ENCODE measurements around the gene VAV2. TPM values are rescaled to one million over a fixed set of nuclear protein-coding genes. Genes with fewer than 3 reads are reported as not detected.

VAV2 gene
- total and polyA plus RNA-seq, 2 experiments from 2014 or later: 8.1 to 28.9 TPM

DNA sequence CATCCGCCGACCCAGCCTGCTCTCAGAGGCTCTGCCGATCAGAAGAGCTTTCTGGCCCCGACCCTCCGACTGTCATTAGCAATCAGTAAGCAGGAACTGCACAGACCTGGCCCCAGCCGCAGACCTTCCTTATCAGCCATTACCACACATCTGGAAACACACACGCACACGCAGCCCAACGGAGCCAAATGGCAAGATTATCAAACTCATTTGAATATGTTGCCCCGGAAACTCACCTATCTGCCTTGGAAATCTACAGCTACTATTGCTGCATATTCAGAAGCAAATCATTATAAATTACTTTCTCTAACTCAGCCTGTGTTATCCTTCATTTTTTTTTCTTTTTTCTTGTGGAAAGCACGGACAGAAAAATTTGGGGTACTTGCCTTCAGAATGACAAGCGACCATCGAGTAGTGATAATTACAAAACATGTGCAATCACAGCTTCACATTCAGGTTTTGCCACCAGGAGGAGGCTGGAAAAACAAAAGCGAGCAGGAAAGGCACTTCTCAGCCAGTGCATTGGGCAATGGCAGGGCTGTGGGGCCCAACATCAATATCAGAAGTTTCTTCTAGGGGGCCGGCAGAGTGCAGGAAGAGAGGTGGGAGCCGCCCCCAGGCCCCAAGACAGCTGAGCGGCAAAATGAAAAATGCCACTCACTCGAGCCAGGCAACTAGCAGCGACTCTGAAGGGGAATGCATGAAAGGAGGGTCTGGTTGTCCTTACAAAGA, 122.3 kb downstream of the VAV2 start (continued):
- TF ChIP-seq, protein P1, sequence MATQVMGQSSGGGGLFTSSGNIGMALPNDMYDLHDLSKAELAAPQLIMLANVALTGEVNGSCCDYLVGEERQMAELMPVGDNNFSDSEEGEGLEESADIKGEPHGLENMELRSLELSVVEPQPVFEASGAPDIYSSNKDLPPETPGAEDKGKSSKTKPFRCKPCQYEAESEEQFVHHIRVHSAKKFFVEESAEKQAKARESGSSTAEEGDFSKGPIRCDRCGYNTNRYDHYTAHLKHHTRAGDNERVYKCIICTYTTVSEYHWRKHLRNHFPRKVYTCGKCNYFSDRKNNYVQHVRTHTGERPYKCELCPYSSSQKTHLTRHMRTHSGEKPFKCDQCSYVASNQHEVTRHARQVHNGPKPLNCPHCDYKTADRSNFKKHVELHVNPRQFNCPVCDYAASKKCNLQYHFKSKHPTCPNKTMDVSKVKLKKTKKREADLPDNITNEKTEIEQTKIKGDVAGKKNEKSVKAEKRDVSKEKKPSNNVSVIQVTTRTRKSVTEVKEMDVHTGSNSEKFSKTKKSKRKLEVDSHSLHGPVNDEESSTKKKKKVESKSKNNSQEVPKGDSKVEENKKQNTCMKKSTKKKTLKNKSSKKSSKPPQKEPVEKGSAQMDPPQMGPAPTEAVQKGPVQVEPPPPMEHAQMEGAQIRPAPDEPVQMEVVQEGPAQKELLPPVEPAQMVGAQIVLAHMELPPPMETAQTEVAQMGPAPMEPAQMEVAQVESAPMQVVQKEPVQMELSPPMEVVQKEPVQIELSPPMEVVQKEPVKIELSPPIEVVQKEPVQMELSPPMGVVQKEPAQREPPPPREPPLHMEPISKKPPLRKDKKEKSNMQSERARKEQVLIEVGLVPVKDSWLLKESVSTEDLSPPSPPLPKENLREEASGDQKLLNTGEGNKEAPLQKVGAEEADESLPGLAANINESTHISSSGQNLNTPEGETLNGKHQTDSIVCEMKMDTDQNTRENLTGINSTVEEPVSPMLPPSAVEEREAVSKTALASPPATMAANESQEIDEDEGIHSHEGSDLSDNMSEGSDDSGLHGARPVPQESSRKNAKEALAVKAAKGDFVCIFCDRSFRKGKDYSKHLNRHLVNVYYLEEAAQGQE (IDR thresholded peaks at IDR 0.05; ENCODE audit: unreplicated experiment): no peak
- TF ChIP-seq STAT1 (IDR thresholded peaks at IDR 0.05; ENCODE audit: unreplicated experiment): no peak
- TF ChIP-seq, protein P2, sequence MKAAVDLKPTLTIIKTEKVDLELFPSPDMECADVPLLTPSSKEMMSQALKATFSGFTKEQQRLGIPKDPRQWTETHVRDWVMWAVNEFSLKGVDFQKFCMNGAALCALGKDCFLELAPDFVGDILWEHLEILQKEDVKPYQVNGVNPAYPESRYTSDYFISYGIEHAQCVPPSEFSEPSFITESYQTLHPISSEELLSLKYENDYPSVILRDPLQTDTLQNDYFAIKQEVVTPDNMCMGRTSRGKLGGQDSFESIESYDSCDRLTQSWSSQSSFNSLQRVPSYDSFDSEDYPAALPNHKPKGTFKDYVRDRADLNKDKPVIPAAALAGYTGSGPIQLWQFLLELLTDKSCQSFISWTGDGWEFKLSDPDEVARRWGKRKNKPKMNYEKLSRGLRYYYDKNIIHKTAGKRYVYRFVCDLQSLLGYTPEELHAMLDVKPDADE (IDR thresholded peaks at IDR 0.05): no peak
- no peak for TF ChIP-seq EZH2 (IDR thresholded peaks at IDR 0.05; ENCODE audit: low read depth, unreplicated experiment)
- TF ChIP-seq CREB1 (CRISPR knock-in tag; IDR thresholded peaks at IDR 0.05; ENCODE audit: low read depth): no peak

DNA sequence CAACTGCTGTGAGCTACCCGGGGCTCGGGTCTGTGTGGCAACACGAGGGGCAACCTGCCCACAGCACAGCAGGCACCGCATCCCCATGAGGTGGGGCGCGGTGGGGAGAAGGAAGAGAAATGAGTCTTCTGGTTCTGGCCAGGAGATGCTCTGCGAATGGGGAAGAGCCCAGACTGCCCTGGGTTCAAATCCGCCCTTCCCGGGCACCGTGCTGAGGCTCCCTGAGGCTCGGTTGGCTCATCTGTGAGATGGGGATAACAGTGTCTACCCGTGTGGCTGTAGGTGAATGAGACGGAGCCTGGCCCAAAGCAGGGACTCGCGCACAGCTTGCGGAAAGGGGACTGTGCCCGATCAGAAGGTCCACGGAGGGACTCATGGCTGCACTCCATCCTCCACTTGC, 123.9 kb downstream of the VAV2 start:
- Histone ChIP-seq H3K4me3 (no peak overlapping the region), H2AFZ (no peak overlapping the region), H3K36me3 (ENCODE audit: insufficient read depth) (no peaks in the 10 kb centered on the region), H3K79me2 (replicated peaks; ENCODE audit: insufficient read depth) (peaks cover 31% of the 10 kb centered on the region), H3K9me2 (ENCODE audit: insufficient read depth) (no peaks in the 10 kb centered on the region), H3K27ac (ENCODE audit: low read depth) (no peak overlapping the region), H3K27me3 (ENCODE audit: insufficient read depth) (no peaks in the 10 kb centered on the region), H3K4me1 (ENCODE audit: insufficient read depth) (no peaks in the 10 kb centered on the region), H3F3A (replicated peaks; ENCODE audit: low read depth) (no peaks in the 10 kb centered on the region), H4K20me1 (replicated peaks; ENCODE audit: insufficient read depth) (no peaks in the 10 kb centered on the region; the same call in none of the 2 replicates), H3K4me2 (no peak overlapping the region)
- Mint-ChIP-seq H3K9me3 (peaks cover 20% of the 10 kb centered on the region), H3K27me3 (ENCODE audit: insufficient read depth, low read depth, poor library complexity) (peaks cover 10% of the 10 kb centered on the region), H3K4me1 (peaks cover 14% of the 10 kb centered on the region), H3K27ac (no peak overlapping the region), H3K4me3 (no peak overlapping the region), H3K36me3 (ENCODE audit: low read depth) (peaks cover 23% of the 10 kb centered on the region)
- ATAC-seq (no peak), DNase-seq (ENCODE audit: low spot score) (no peak)
- TF ChIP-seq, protein P3, sequence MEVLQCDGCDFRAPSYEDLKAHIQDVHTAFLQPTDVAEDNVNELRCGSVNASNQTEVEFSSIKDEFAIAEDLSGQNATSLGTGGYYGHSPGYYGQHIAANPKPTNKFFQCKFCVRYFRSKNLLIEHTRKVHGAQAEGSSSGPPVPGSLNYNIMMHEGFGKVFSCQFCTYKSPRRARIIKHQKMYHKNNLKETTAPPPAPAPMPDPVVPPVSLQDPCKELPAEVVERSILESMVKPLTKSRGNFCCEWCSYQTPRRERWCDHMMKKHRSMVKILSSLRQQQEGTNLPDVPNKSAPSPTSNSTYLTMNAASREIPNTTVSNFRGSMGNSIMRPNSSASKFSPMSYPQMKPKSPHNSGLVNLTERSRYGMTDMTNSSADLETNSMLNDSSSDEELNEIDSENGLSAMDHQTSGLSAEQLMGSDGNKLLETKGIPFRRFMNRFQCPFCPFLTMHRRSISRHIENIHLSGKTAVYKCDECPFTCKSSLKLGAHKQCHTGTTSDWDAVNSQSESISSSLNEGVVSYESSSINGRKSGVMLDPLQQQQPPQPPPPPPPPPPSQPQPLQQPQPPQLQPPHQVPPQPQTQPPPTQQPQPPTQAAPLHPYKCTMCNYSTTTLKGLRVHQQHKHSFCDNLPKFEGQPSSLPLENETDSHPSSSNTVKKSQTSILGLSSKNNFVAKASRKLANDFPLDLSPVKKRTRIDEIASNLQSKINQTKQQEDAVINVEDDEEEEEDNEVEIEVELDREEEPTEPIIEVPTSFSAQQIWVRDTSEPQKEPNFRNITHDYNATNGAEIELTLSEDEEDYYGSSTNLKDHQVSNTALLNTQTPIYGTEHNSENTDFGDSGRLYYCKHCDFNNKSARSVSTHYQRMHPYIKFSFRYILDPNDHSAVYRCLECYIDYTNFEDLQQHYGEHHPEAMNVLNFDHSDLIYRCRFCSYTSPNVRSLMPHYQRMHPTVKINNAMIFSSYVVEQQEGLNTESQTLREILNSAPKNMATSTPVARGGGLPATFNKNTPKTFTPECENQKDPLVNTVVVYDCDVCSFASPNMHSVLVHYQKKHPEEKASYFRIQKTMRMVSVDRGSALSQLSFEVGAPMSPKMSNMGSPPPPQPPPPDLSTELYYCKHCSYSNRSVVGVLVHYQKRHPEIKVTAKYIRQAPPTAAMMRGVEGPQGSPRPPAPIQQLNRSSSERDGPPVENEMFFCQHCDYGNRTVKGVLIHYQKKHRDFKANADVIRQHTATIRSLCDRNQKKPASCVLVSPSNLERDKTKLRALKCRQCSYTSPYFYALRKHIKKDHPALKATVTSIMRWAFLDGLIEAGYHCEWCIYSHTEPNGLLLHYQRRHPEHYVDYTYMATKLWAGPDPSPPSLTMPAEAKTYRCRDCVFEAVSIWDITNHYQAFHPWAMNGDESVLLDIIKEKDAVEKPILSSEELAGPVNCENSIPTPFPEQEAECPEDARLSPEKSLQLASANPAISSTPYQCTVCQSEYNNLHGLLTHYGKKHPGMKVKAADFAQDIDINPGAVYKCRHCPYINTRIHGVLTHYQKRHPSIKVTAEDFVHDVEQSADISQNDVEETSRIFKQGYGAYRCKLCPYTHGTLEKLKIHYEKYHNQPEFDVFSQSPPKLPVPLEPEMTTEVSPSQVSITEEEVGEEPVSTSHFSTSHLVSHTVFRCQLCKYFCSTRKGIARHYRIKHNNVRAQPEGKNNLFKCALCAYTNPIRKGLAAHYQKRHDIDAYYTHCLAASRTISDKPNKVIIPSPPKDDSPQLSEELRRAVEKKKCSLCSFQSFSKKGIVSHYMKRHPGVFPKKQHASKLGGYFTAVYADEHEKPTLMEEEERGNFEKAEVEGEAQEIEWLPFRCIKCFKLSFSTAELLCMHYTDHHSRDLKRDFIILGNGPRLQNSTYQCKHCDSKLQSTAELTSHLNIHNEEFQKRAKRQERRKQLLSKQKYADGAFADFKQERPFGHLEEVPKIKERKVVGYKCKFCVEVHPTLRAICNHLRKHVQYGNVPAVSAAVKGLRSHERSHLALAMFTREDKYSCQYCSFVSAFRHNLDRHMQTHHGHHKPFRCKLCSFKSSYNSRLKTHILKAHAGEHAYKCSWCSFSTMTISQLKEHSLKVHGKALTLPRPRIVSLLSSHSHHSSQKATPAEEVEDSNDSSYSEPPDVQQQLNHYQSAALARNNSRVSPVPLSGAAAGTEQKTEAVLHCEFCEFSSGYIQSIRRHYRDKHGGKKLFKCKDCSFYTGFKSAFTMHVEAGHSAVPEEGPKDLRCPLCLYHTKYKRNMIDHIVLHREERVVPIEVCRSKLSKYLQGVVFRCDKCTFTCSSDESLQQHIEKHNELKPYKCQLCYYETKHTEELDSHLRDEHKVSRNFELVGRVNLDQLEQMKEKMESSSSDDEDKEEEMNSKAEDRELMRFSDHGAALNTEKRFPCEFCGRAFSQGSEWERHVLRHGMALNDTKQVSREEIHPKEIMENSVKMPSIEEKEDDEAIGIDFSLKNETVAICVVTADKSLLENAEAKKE (CRISPR knock-in tag; IDR thresholded peaks at IDR 0.05): no peak
- TF ChIP-seq NANOG (IDR thresholded peaks at IDR 0.05; ENCODE audit: borderline replicate concordance): no peak
- TF ChIP-seq, protein P1 (IDR thresholded peaks at IDR 0.05; ENCODE audit: unreplicated experiment): no peak
- no peak for TF ChIP-seq JUNB (IDR thresholded peaks at IDR 0.05; ENCODE audit: unreplicated experiment)
- no peak for TF ChIP-seq POLR2AphosphoS5 (IDR thresholded peaks at IDR 0.05; ENCODE audit: low read depth)

Data from GM23338 (cell line).